Measurements from ENCODE around the gene KCNQ2.

KCNQ2 gene

DNA sequence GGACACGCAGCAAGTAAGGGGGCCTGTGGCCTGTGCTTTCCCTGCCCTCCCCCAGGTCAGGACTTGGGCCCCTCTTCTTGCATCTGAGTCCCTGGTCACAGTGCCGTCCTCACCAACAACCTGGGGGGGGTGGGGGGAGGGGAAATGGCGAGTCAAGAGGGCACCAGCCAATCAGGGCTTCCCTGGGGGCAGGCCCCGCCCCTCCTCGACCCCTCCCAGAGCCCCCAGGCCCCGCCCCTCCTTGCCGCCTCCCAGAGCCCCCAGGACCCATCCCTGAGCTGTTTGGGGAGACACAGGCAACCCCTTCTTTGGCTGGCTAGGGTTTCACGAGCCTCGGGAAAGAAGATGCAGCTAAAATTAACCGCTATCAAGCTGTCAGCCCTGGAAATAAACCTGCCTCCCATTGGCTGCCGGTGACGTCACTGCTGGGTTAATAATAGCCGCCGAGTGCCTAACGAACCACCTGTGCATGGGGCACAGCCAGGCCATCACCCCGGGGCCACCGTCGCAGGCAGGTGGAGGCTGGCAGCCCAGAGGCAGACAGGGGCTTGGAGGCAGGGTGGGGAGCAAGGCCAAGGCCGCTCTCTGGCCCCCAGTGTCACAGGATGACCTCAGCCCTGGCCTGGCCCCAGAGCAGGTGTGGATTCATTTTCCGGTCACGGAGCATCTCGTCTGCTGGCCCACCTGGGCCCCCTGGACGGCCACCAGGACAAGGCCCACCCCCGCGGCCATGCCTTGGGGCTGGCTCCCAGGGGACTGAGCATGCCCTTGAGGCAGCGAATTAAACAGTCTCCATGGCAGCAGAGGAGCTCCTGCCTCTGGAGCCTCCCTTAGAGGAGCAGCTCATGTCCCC, 29.6 kb upstream of the KCNQ2 start:
- Histone ChIP-seq H3F3A (ENCODE audit: insufficient read depth, low read length) (no peaks in the 10 kb centered on the region), H3K27me3 (ENCODE audit: insufficient read depth, low read length) (peaks cover 22% of the 10 kb centered on the region; the same call in 1 of the 2 replicates), H3K9me3 (ENCODE audit: low read length) (0 out of 2 replicates have a peak, but pooled peaks cover 6% of the 10 kb centered on the region), H3K9me2 (ENCODE audit: low read depth, low read length) (no peaks in the 10 kb centered on the region), H2AFZ (ENCODE audit: low read length) (no peak overlapping the region), H3K4me2 (ENCODE audit: low read length) (peak overlapping the region; percentile 28), H4K20me1 (ENCODE audit: insufficient read depth, low read length) (no peaks in the 10 kb centered on the region), H3K9ac (ENCODE audit: low read length) (no peak overlapping the region), H3K4me3 (ENCODE audit: low read depth, low read length, poor library complexity, severe bottlenecking) (peak overlapping the region; percentile 26), H3K36me3 (ENCODE audit: insufficient read depth, low read length) (no peaks in the 10 kb centered on the region; the same call in 1 of the 2 replicates), H3K4me1 (ENCODE audit: insufficient read depth, low read length, severe bottlenecking) (peaks cover 9% of the 10 kb centered on the region), H3K27ac (ENCODE audit: low read depth, low read length, poor library complexity, severe bottlenecking) (no peak overlapping the region), H3K79me2 (ENCODE audit: insufficient read depth, low read length) (no peaks in the 10 kb centered on the region)
- TF ChIP-seq EZH2 (IDR thresholded peaks at IDR 0.05; ENCODE audit: borderline replicate concordance, low read length), result no peak
- TF ChIP-seq, protein P1, sequence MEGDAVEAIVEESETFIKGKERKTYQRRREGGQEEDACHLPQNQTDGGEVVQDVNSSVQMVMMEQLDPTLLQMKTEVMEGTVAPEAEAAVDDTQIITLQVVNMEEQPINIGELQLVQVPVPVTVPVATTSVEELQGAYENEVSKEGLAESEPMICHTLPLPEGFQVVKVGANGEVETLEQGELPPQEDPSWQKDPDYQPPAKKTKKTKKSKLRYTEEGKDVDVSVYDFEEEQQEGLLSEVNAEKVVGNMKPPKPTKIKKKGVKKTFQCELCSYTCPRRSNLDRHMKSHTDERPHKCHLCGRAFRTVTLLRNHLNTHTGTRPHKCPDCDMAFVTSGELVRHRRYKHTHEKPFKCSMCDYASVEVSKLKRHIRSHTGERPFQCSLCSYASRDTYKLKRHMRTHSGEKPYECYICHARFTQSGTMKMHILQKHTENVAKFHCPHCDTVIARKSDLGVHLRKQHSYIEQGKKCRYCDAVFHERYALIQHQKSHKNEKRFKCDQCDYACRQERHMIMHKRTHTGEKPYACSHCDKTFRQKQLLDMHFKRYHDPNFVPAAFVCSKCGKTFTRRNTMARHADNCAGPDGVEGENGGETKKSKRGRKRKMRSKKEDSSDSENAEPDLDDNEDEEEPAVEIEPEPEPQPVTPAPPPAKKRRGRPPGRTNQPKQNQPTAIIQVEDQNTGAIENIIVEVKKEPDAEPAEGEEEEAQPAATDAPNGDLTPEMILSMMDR (IDR thresholded peaks at IDR 0.05; ENCODE audit: low read length), result no peak

DNA sequence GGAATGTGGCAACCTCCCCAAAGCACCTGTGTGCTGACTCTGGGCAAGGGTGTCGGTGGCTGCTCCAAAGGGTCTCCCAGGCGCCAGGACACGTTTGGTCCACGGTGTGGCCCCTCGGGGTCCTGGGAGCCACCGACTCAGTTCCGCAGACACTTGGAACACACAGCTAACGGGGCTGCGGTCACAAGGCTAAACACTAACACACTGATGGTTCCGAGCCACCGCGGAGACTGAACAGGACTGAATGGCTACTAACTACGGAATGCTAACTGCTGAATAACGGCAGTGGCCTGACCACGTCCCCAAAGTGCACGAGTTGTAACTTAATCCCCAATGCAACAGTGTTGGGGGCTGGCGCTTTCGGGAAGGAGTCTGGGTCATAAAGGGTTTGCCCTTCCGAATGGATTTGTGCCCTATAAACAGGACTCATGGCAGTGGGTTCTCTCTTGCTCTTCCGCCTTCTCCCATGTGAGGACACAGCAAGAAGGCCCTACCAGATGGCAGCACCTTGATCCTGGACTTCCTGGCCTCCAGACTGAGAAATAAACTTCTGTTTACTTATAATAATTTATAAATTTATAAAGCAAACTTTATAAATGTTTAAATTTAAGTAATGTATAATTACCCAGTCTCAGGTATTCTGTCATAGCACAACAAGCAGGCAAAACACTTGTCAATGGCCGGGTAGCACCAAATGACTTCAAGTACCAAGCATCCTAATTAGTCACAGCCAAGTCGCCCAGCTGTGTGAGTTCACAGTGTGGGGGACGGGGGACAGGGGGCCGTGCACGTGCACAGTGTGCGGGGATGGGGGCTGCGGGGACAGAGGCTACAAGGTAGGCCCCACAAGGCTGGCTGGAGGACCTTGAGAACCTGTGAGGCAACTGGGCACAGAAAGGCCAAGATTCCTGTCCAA, 28.7 kb upstream of the KCNQ2 start:
- Histone ChIP-seq H3K9me3 (ENCODE audit: low read length) (0 out of 2 replicates have a peak, but pooled peaks cover 6% of the 10 kb centered on the region), H3K4me1 (ENCODE audit: insufficient read depth, low read length, severe bottlenecking) (peaks cover 9% of the 10 kb centered on the region), H2AFZ (ENCODE audit: low read length) (no peak overlapping the region), H3K79me2 (ENCODE audit: insufficient read depth, low read length) (no peaks in the 10 kb centered on the region), H3K4me3 (ENCODE audit: low read depth, low read length, poor library complexity, severe bottlenecking) (no peak overlapping the region), H4K20me1 (ENCODE audit: insufficient read depth, low read length) (no peaks in the 10 kb centered on the region), H3K9ac (ENCODE audit: low read length) (no peak overlapping the region), H3F3A (ENCODE audit: insufficient read depth, low read length) (no peaks in the 10 kb centered on the region), H3K36me3 (ENCODE audit: insufficient read depth, low read length) (no peaks in the 10 kb centered on the region; the same call in 1 of the 2 replicates), H3K27me3 (ENCODE audit: insufficient read depth, low read length) (peaks cover 16% of the 10 kb centered on the region; the same call in 1 of the 2 replicates), H3K4me2 (ENCODE audit: low read length) (no peak overlapping the region; the same call in 1 of the 2 replicates), H3K9me2 (ENCODE audit: low read depth, low read length) (no peaks in the 10 kb centered on the region), H3K27ac (ENCODE audit: low read depth, low read length, poor library complexity, severe bottlenecking) (no peak overlapping the region)
- TF ChIP-seq EZH2 (IDR thresholded peaks at IDR 0.05; ENCODE audit: borderline replicate concordance, low read length), result no peak
- TF ChIP-seq, protein P1 (IDR thresholded peaks at IDR 0.05; ENCODE audit: low read length), result no peak

DNA sequence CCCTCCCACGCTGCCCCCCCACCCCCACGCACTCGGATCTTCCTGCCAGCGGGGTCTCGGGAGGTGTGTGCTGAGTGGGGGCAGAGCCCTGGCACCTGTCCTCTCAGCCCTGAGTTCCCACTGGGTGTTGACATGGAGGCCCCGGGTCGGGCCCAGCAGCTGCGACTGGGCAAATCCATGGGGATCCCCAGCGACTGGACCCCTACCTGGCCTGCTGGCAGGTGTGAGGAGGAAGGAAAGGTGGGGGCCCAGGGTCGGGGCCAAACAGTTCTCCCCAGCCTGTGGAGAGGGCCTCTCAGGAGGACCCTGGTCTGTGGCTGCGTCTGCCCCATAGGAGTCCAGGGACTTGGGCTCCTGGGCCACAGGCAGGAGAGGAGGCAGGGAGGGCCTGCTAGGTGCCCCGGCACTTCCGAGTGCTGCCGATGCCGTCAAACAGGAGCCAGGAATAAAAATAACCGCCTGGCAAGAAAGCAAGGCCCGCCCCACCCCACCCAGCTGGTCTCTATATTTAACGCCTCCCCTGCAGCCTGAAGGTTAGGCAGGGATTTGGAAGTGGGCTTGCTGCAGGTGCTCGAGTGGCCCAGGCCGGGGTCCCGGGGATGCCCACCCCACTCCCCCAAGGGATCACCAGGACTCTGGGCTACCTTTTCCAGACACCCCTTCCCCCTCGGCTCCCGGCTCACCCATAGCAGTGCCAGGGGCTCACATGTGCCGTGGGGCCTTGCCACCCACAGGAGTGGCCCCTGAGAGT, 27.9 kb upstream of the KCNQ2 start:
- H3K27ac ChIP-seq (ENCODE audit: low read depth, low read length, poor library complexity, severe bottlenecking), result no peak overlapping the region
- H3K36me3 ChIP-seq (ENCODE audit: insufficient read depth, low read length), result no peaks in the 10 kb centered on the region; the same call in 1 of the 2 replicates
- no peaks in the 10 kb centered on the region for H3F3A ChIP-seq (ENCODE audit: insufficient read depth, low read length)
- H4K20me1 ChIP-seq (ENCODE audit: insufficient read depth, low read length), result no peaks in the 10 kb centered on the region
- H3K9me2 ChIP-seq (ENCODE audit: low read depth, low read length), result no peaks in the 10 kb centered on the region
- peaks cover 12% of the 10 kb centered on the region for H3K27me3 ChIP-seq (ENCODE audit: insufficient read depth, low read length)
- no peak for TF ChIP-seq EZH2 (IDR thresholded peaks at IDR 0.05; ENCODE audit: borderline replicate concordance, low read length)
- TF ChIP-seq, protein P1 (IDR thresholded peaks at IDR 0.05; ENCODE audit: low read length), result no peak
- H2AFZ ChIP-seq (ENCODE audit: low read length), result no peak overlapping the region
- H3K9me3 ChIP-seq (ENCODE audit: low read length), result 0 out of 2 replicates have a peak, but pooled peaks cover 6% of the 10 kb centered on the region
- no peak overlapping the region for H3K4me2 ChIP-seq (ENCODE audit: low read length)
- H3K4me1 ChIP-seq (ENCODE audit: insufficient read depth, low read length, severe bottlenecking), result peaks cover 9% of the 10 kb centered on the region
- H3K4me3 ChIP-seq (ENCODE audit: low read depth, low read length, poor library complexity, severe bottlenecking), result no peak overlapping the region
- no peaks in the 10 kb centered on the region for H3K79me2 ChIP-seq (ENCODE audit: insufficient read depth, low read length)
- no peak overlapping the region for H3K9ac ChIP-seq (ENCODE audit: low read length)
